ENCODE data around the gene SIM2.
A peak's percentile ranks its signal among the peaks of the same experiment; 100 is the strongest.

The SIM2 gene

GRCh38 chr21:36697060-36697850 is 1.7 kb upstream of the SIM2 start:
- TF ChIP-seq, protein P1, sequence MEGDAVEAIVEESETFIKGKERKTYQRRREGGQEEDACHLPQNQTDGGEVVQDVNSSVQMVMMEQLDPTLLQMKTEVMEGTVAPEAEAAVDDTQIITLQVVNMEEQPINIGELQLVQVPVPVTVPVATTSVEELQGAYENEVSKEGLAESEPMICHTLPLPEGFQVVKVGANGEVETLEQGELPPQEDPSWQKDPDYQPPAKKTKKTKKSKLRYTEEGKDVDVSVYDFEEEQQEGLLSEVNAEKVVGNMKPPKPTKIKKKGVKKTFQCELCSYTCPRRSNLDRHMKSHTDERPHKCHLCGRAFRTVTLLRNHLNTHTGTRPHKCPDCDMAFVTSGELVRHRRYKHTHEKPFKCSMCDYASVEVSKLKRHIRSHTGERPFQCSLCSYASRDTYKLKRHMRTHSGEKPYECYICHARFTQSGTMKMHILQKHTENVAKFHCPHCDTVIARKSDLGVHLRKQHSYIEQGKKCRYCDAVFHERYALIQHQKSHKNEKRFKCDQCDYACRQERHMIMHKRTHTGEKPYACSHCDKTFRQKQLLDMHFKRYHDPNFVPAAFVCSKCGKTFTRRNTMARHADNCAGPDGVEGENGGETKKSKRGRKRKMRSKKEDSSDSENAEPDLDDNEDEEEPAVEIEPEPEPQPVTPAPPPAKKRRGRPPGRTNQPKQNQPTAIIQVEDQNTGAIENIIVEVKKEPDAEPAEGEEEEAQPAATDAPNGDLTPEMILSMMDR (IDR thresholded peaks at IDR 0.05; ENCODE audit: extremely low read depth, missing control alignments), result no peak
- DNase-seq (ENCODE audit: low spot score), result peak; percentile 34

GRCh38 chr21:36697851-36698384 is 997 bp upstream of the SIM2 start:
- peak; percentile 35 for DNase-seq (ENCODE audit: low spot score)
- TF ChIP-seq, protein P1 (IDR thresholded peaks at IDR 0.05; ENCODE audit: extremely low read depth, missing control alignments), result no peak

DNA sequence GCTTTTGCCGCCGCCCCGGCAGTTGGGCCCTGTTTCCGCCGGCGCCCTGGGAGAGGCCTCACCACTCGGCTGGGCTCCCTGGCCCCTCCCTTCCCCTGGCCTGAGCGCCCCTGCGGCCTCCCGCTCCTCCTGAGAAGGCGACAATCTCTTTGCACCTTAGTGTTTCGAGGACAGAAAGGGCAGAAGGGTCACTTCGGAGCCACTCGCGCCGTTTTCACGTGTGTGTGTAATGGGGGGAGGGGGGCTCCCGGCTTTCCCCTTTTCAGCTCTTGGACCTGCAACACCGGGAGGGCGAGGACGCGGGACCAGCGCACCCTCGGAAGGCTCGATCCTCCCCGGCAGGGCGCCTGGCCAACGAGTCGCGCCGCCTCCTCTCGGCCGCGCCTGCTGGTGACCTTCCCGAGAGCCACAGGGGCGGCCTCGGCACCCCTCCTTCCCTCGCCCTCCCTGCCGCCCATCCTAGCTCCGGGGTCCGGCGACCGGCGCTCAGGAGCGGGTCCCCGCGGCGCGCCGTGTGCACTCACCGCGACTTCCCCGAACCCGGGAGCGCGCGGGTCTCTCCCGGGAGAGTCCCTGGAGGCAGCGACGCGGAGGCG is 432 bp upstream of the SIM2 start:
- peak; percentile 45 for DNase-seq (ENCODE audit: low spot score)
- TF ChIP-seq, protein P1 (IDR thresholded peaks at IDR 0.05; ENCODE audit: extremely low read depth, missing control alignments), result no peak

DNA sequence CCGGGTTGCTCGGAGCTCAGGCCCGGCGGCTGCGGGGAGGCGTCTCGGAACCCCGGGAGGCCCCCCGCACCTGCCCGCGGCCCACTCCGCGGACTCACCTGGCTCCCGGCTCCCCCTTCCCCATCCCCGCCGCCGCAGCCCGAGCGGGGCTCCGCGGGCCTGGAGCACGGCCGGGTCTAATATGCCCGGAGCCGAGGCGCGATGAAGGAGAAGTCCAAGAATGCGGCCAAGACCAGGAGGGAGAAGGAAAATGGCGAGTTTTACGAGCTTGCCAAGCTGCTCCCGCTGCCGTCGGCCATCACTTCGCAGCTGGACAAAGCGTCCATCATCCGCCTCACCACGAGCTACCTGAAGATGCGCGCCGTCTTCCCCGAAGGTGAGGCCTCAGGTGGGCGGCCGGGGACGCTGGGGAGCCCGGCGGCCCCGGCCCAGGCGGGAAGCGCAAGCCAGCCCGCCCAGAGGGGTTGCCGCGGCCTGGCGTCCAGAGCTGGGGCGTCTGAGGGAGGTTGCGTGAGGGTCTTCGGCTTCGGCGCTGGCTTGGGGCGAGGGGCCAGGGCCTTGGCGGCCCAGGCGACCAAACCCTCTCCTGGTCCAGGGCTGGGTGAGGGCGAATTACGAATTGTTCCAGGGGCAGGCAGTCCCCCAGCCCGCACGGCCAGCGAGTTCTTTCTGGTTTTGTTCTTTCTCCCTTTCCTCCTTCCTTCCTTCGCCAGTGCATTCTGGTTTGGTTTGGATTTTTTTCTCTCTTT is 805 bp downstream of the SIM2 start:
- TF ChIP-seq, protein P1 (IDR thresholded peaks at IDR 0.05; ENCODE audit: extremely low read depth, missing control alignments), result no peak
- DNase-seq (ENCODE audit: low spot score), result peak; percentile 51

DNA sequence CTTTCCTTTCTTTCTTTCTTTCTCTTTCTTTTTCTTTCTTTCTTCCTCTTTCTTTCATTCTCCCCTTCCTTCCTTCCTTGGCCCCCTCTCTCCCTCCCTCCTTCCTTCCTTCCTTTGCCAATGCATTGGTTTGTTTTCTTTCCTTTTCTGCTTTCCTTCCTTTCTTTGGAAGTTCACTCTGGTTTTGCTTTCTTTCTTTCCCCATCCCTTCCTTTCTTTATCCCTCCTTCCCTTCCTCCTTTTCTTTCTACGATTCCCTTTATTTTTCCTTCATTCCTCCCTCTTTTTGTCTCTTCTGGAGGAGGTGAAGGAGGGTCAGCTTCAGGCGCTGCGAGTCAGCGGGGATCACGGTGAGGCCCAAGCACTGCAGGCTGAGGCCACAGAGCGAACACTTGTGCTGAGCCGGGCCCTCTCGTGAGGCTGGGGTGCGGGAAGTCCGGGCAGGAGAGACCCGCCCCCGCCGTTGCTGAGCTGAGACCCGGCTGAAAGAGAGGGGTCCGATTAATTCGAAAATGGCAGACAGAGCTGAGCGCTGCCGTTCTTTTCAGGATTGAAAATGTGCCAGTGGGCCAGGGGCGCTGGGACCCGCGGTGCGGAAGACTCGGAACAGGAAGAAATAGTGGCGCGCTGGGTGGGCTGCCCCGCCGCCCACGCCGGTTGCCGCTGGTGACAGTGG is 1.5 kb downstream of the SIM2 start:
- no peak for DNase-seq (ENCODE audit: low spot score)
- TF ChIP-seq, protein P1 (IDR thresholded peaks at IDR 0.05; ENCODE audit: extremely low read depth, missing control alignments), result no peak

- TF ChIP-seq, protein P1 (IDR thresholded peaks at IDR 0.05; ENCODE audit: extremely low read depth, missing control alignments), result no peak
- peak; percentile 44 for DNase-seq (ENCODE audit: low spot score)
These were observed 2.2 kb downstream of the SIM2 start for GRCh38 chr21:36700971-36701755.

All from GM20000 (cell line).